Loucy (cell line): ENCODE data around the gene CHST12.

Experiments
- H2AFZ ChIP-seq: fragments of 200-600 bp; sonication (generic); 2 replicates; pipeline ENCODE4 v1.6.0; 2016; ENCODE audit warnings: antibody characterized with exemption, mild to moderate bottlenecking, low read length, moderate library complexity
- H3F3A ChIP-seq: fragments of 200-600 bp; 2 replicates; pipeline ENCODE4 v1.6.0; 2016; ENCODE audit warnings: antibody characterized with exemption, low read depth, mild to moderate bottlenecking
- H3K27me3 ChIP-seq: fragments of 200-600 bp; sonication (generic); 2 replicates; pipeline ENCODE4 v1.6.1; 2014; ENCODE audit warnings: low read length, mild to moderate bottlenecking; ENCODE audit not compliant: insufficient read depth, poor library complexity, severe bottlenecking
- H3K36me3 ChIP-seq: fragments of 200-600 bp; sonication (generic); 2 replicates; pipeline ENCODE4 v1.6.1; 2016; ENCODE audit warnings: low read length; ENCODE audit not compliant: insufficient read depth
- H3K4me1 ChIP-seq: fragments of 200-600 bp; sonication (generic); 2 replicates; pipeline ENCODE4 v1.5.1; 2014; ENCODE audit warnings: low read length, mild to moderate bottlenecking; ENCODE audit not compliant: insufficient read depth, poor library complexity, severe bottlenecking
- H3K4me2 ChIP-seq: fragments of 200-600 bp; sonication (generic); 2 replicates; pipeline ENCODE4 v1.6.0; 2014; ENCODE audit warnings: antibody characterized with exemption, low read length, low read depth, mild to moderate bottlenecking; ENCODE audit not compliant: poor library complexity, severe bottlenecking
- H3K4me3 ChIP-seq: fragments of 200-600 bp; sonication (generic); 2 replicates; pipeline ENCODE4 v1.5.1; 2014; ENCODE audit warnings: low read length, mild to moderate bottlenecking, mixed read lengths; ENCODE audit not compliant: poor library complexity, severe bottlenecking
- H3K79me2 ChIP-seq: fragments of 200-600 bp; sonication (generic); 2 replicates; pipeline ENCODE4 v1.6.1; 2014; ENCODE audit warnings: low read length; ENCODE audit not compliant: insufficient read depth
- H3K9ac ChIP-seq: fragments of 200-600 bp; sonication (generic); 2 replicates; pipeline ENCODE4 v1.6.0; 2014; ENCODE audit warnings: mild to moderate bottlenecking, low read depth, low read length, moderate library complexity; ENCODE audit not compliant: poor library complexity, severe bottlenecking
- H3K9me2 ChIP-seq: fragments of 200-600 bp; sonication (generic); replicated peaks from 2 replicates; pipeline ENCODE4 v1.6.1; 2016; ENCODE audit warnings: low read depth, low read length, mixed read lengths
- H3K9me3 ChIP-seq: fragments of 200-600 bp; sonication (generic); 2 replicates; pipeline ENCODE4 v1.6.1; 2014; ENCODE audit warnings: mild to moderate bottlenecking, antibody characterized with exemption, low read length, low read depth; ENCODE audit not compliant: insufficient read depth
- H4K20me1 ChIP-seq: fragments of 200-600 bp; sonication (generic); 2 replicates; pipeline ENCODE4 v1.6.0; 2014; ENCODE audit warnings: antibody characterized with exemption, low read length, mild to moderate bottlenecking; ENCODE audit not compliant: insufficient read depth, poor library complexity, severe bottlenecking
- CTCF ChIP-seq: fragments of 200-600 bp; sonication (generic); conservative IDR thresholded peaks from 2 replicates; pipeline ENCODE4 v1.5.1; 2014; ENCODE audit warnings: mild to moderate bottlenecking, antibody characterized with exemption, low read length
- EZH2phosphoT487 ChIP-seq: fragments of 200-600 bp; IDR thresholded peaks from 2 replicates; pipeline ENCODE4 v1.6.1; 2018; ENCODE audit warnings: antibody characterized with exemption, mild to moderate bottlenecking, moderate library complexity, borderline replicate concordance

CHST12 gene

GRCh38 chr7:2437136-2437535 lies 33.7 kb downstream of the CHST12 start:
- Histone ChIP-seq H3K4me2 (no peak overlapping the region), H3K36me3 (peaks cover 84% of the 10 kb centered on the region; the same call in 1 of the 2 replicates), H3K79me2 (peaks cover 81% of the 10 kb centered on the region), H3F3A (no peaks in the 10 kb centered on the region), H3K4me3 (no peak overlapping the region), H3K9me2 (no peaks in the 10 kb centered on the region), H3K27me3 (no peaks in the 10 kb centered on the region), H4K20me1 (peaks cover 74% of the 10 kb centered on the region), H2AFZ (no peak overlapping the region), H3K4me1 (no peaks in the 10 kb centered on the region), H3K9ac (no peak overlapping the region), H3K9me3 (no peaks in the 10 kb centered on the region)
- TF ChIP-seq CTCF (no peak), EZH2phosphoT487 (no peak)

- no peak overlapping the region for H3K4me3 ChIP-seq
- H3K9me2 ChIP-seq, result no peaks in the 10 kb centered on the region
- no peak overlapping the region for H3K4me2 ChIP-seq
- H4K20me1 ChIP-seq, result peaks cover 70% of the 10 kb centered on the region
- no peaks in the 10 kb centered on the region for H3K9me3 ChIP-seq
- H2AFZ ChIP-seq, result no peak overlapping the region
- no peaks in the 10 kb centered on the region for H3K4me1 ChIP-seq
- no peak overlapping the region for H3K9ac ChIP-seq
- H3K36me3 ChIP-seq, result peaks cover 80% of the 10 kb centered on the region; the same call in 1 of the 2 replicates
- H3F3A ChIP-seq, result no peaks in the 10 kb centered on the region
- H3K27me3 ChIP-seq, result no peaks in the 10 kb centered on the region
- TF ChIP-seq CTCF (no peak), EZH2phosphoT487 (no peak)
- H3K79me2 ChIP-seq, result peaks cover 76% of the 10 kb centered on the region
These were observed 34.2 kb downstream of the CHST12 start for GRCh38 chr7:2437537-2438148.

- Histone ChIP-seq H3K4me1 (no peaks in the 10 kb centered on the region), H3K79me2 (peaks cover 71% of the 10 kb centered on the region), H4K20me1 (peaks cover 64% of the 10 kb centered on the region), H3K9ac (no peak overlapping the region), H3K27me3 (no peaks in the 10 kb centered on the region), H2AFZ (no peak overlapping the region), H3K9me2 (no peaks in the 10 kb centered on the region), H3K4me3 (no peak overlapping the region), H3K9me3 (no peaks in the 10 kb centered on the region), H3K36me3 (peaks cover 76% of the 10 kb centered on the region; the same call in 1 of the 2 replicates), H3F3A (no peaks in the 10 kb centered on the region), H3K4me2 (no peak overlapping the region)
- TF ChIP-seq CTCF (no peak), EZH2phosphoT487 (no peak)
These were observed 34.8 kb downstream of the CHST12 start for GRCh38 chr7:2438186-2438585.
